Aortic smooth muscle cell (primary cell): ENCODE measurements around the gene CCDC93. TPM values are rescaled to one million over a fixed set of nuclear protein-coding genes. Genes with fewer than 3 reads are reported as not detected.

Source experiments
- total RNA-seq: library from RNA; depleted of rRNA; stranded (reverse); fragments of >200 nt; gene quantifications from 2 replicates; pipeline ENCODE4 v1.2.3, GENCODE V29; 2014

CCDC93 gene
- total RNA-seq: 25.7 and 28.5 TPM in 2 replicates

GRCh38 chr2:118013724-118014491, at the start of gene CCDC93:
TSS of gene CCDC93 (minus strand) at chr2:118014070. CDS start at chr2:118013995, 75 bp downstream.

Other genes starting within 250 kb of the CCDC93 start
- 35.1 and 35.3 TPM in 2 replicates for gene DDX18, start 199.4 kb downstream of the CCDC93 start, total RNA-seq
- 9.1 and 14.2 TPM in 2 replicates for gene INSIG2, start 74.4 kb upstream of the CCDC93 start, total RNA-seq